GM19468 (cell line): Measurements from ENCODE around the gene ARMC12.

ENCODE experiments used
- ATAC-seq: cut with Tn5 transposase; IDR thresholded peaks from one replicate; pipeline ENCODE4 v1.9.1; 2021; ENCODE audit warnings: mild to moderate bottlenecking, moderate library complexity, moderate number of reproducible peaks; ENCODE audit not compliant: unreplicated experiment; ENCODE audit errors: extremely low read depth

Gene ARMC12

GRCh38 chr6:35765739-35766138 is 28.9 kb downstream of the ARMC12 start:
- ATAC-seq, result no peak

GRCh38 chr6:35769211-35769610 is 32.4 kb downstream of the ARMC12 start:
- no peak for ATAC-seq

GRCh38 chr6:35771343-35771627 is 34.5 kb downstream of the ARMC12 start:
- no peak for ATAC-seq

GRCh38 chr6:35774116-35774794 is 37.4 kb downstream of the ARMC12 start:
- ATAC-seq, result no peak

GRCh38 chr6:35775031-35775430 is 38.2 kb downstream of the ARMC12 start:
- no peak for ATAC-seq

- ATAC-seq, result peak; percentile 32
Observed at GRCh38 chr6:35776364-35777215, 39.8 kb downstream of the ARMC12 start, which contains the start of gene CLPSL2. Gene CLPSL2 (plus strand): TSS chr6:35776598. CDS start chr6:35776619, 21 bp downstream.

GRCh38 chr6:35777356-35778102 is 40.7 kb downstream of the ARMC12 start:
- no peak for ATAC-seq

GRCh38 chr6:35778437-35778836 is 41.6 kb downstream of the ARMC12 start:
- no peak for ATAC-seq

GRCh38 chr6:35780719-35781118 is 43.9 kb downstream of the ARMC12 start, which contains the start of gene CLPSL1:
Gene CLPSL1 (plus strand): TSS chr6:35781019. CDS start chr6:35781111, 92 bp downstream.
- ATAC-seq, result no peak

GRCh38 chr6:35781290-35781689 is 44.5 kb downstream of the ARMC12 start:
- no peak for ATAC-seq

GRCh38 chr6:35782424-35782823 is 45.6 kb downstream of the ARMC12 start:
- no peak for ATAC-seq

- ATAC-seq, result no peak
Observed at GRCh38 chr6:35784200-35784599, 47.4 kb downstream of the ARMC12 start.

- ATAC-seq, result no peak
Observed at GRCh38 chr6:35786272-35786671, 49.4 kb downstream of the ARMC12 start.

- no peak for ATAC-seq
Observed at GRCh38 chr6:35786810-35787209, 50.0 kb downstream of the ARMC12 start.

GRCh38 chr6:35787266-35788218 is 50.7 kb downstream of the ARMC12 start:
- ATAC-seq, result no peak

GRCh38 chr6:35788423-35788982 is 51.7 kb downstream of the ARMC12 start:
- no peak for ATAC-seq

- ATAC-seq, result no peak
Observed at GRCh38 chr6:35790683-35791082, 53.9 kb downstream of the ARMC12 start.

GRCh38 chr6:35794536-35795452 is 58.0 kb downstream of the ARMC12 start:
- ATAC-seq, result no peak
